Bone marrow (tissue), 2 donors: ENCODE results near the gene IFI44.

Source experiments
- DNase-seq, 2 donors: peaks; one replicate each; lab custom pipeline; 2025; lab: John Stamatoyannopoulos, UW

Gene IFI44

GRCh38 chr1:78652019-78652560, 2.5 kb downstream of the IFI44 start:
- DNase-seq, result no peak

GRCh38 chr1:78658901-78659300, 9.3 kb downstream of the IFI44 start:
- DNase-seq, result no peak

- no peak for DNase-seq
Observed at GRCh38 chr1:78663923-78664322, 14.3 kb downstream of the IFI44 start.

DNA sequence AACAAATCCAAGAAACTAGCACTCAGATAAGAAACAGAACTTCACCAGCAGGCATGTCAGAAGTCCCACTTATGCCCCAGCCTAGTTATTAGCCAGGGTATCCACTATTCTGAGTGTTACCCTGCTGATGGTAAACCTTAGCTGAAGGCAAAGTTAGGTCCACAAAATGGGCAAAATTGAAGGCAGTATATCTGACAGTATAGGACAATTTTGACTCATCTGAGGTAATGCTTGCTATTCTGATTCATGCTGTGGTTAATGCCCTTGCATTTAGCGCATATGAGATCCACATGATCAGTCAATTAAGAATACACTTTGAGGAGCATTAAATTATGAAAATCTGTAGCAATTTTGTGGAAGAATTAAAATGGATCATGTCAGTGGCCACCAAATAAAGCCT, 15.1 kb downstream of the IFI44 start:
- DNase-seq, result no peak

DNA sequence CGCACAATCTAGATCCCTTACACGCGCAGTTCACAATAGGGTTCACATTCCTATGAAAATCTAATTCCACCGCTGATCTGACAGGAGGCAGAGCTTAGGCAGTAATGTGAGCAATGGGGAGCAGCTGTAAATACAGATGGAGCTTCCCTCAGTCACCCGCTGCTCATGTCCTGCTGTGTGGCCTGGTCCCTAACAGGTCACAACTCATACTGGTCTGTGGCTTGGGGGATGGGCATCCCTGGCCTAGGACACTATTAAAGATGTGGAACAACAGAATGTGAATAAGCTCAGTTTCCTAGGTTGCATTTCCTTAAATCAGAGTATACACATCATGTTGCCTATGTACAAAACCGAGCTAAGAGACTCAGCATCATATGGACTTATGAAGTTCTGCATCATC, 16.2 kb downstream of the IFI44 start:
- DNase-seq, result no peak

DNA sequence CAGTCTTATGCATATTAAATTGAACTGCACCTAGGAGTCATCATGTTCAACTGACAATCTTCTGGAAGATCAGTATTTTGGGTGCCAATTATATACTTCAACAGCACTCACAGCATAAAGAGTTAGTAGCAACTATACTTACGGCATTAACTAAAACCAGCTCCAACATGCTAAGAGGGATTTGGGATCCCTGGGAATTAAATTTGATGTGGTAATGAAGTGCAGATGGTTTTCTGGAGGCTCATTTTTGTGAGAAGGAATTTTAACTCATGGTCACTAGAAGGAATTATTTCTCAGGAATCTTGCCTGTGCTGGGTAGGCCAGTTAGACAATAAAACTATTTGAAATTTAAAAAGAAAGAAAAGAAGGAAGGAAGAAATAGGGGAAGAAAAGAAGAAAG, 18.3 kb downstream of the IFI44 start:
- DNase-seq, result no peak

- no peak for DNase-seq
Observed at GRCh38 chr1:78668427-78668826, 18.8 kb downstream of the IFI44 start.

DNA sequence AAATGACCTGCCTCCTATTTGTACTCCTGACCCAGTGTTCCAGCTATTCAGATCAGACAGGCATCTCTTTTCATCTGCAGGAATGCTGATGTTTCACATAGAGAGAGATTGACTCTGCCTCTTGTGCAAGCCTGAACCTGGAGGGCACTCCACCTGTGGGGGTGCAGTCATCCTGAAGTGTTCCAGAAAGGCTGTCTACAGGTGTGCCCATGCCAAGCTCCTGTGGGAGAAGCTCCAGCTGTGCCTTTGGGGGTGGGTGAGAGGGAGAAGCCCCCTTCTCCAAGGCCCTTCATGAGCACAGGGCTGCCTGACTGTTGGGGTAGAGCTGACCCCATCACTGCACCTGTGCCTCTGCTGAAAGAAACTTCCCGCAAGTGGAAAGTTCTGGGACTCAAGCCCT, 22.8 kb downstream of the IFI44 start:
- no peak for DNase-seq

DNA sequence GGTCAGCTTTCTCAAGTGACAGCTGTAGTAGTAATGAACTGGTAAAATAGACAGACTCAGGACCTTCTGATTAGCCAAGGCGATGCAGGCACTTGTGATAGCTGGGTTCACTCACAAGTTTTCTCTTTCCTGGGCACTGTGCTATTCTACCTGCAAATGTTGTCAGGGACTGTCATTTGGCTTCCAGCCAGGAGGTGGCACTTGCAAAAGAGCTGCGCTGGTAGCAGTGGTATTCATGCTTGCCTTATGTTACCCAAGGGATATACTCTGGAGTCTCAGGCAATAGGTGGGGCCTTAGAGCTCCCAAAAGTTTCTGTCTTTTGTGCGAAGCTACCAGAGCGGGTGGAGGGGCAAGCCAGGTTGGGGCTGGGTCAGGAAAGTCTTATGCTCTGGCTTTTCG, 23.5 kb downstream of the IFI44 start:
- no peak for DNase-seq

DNA sequence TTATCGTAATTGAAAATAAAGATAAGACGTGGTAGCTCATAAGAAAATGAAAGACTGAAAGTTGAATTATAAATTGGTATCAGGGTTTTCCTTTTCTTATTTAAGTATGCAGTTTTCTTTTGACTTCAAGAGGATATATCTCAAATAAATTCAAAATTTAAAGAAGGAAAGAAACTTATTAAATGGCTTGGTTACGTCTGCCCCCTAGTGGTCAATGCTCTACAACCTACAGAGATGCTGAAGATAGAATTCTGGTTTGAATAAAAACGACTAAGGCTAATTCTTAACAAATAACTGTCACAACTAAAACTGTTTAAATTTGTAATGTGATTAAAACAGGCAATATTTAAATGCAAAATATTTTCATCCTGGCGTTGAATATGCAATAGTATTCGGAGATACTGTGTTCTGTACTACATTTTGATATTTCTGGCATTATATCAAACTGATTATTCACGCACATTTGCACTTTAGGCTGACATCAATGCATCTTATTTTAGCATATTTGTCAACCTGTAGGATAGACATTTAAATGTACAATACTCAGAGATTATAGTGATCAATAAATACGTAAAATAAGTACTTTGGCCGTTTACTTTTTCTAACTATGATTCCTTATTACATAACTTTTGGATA, 26.8 kb downstream of the IFI44 start:
- DNase-seq, result peak in 1 of 2 donors; percentile 73

DNA sequence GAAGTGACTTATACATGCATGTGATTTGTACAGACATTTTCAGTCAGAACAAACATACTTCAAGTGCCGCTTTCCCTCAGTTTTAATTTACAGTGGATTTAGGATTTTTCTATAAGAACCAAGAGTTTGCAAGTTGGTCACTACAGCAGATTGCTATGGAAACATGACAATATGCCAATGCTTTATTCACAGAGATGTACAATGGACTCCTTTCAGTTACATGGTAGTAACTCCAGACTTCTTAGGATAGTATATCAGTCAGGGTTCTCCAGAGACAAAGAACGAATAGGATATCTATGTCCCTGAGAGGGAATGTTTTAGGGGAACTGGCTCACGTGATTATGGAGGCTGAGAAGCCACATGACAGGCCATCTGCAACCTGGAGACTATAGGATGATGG, 27.4 kb downstream of the IFI44 start:
- no peak for DNase-seq

DNA sequence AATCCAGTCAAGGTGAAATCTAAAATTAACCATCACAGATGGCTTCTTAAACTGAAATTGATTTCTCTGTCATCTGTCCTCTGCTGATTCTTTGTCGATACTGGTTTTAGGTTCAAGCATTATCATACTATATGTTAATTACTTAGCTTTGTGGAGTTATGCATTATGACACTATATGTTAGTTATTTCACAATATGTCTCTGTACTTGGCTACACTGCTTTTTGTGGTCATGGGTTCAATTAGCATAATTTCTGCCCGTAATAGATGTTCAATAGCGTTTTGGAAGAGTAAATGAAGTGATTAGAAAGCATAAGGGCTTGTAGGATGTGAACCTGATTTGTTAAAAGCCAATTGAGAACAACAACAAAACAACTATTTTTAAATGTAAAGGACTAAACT, 28.2 kb downstream of the IFI44 start:
- no peak for DNase-seq

DNA sequence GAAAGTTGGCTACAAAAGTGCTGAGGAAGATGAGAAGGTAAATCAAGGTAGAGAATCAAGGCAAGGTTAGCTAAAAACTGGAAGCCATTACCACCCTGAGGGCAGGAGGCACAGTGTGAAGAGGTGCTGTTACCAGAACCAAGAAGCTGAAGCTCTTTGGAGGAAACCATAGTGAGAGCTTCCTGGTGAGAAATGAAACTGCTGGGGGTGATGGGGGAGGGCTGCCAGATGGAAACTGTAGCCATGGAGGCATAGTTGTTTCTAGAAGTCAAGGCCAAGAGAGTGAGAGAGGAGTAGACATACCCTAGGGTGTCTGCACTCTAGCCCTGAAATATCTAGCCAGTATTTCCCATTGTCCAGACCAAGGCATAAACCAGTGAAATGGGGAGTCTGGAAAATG, 28.7 kb downstream of the IFI44 start:
- peak in 1 of 2 donors; percentile 19 for DNase-seq

GRCh38 chr1:78681265-78681664, 31.6 kb downstream of the IFI44 start:
- DNase-seq, result no peak

- no peak for DNase-seq
Observed at GRCh38 chr1:78682496-78682895, 32.9 kb downstream of the IFI44 start.

- no peak for DNase-seq
Observed at GRCh38 chr1:78683079-78683478, 33.4 kb downstream of the IFI44 start.

DNA sequence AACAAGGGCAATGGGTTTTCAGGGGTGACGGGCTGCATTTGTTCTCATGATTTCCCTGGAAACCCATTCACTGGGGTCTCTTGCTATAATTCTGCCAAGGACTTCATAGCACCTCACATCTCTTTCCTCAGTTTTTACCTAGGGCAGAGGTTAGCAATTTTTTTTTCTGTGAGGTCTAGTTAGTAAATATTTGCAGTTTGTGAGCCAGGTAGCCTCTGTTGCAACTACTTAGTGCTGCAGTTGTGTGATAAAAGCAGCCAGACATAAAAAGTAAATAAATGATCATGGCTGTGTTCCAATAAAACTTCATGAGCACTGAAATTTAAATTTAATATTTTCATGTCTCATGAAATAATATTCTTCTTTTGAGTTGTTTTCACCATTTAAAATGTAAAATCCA, 37.7 kb downstream of the IFI44 start:
- no peak for DNase-seq

- DNase-seq, result no peak
Observed at GRCh38 chr1:78687914-78688313, 38.3 kb downstream of the IFI44 start.

- DNase-seq, result no peak
Observed at GRCh38 chr1:78688697-78689096, 39.1 kb downstream of the IFI44 start.

DNA sequence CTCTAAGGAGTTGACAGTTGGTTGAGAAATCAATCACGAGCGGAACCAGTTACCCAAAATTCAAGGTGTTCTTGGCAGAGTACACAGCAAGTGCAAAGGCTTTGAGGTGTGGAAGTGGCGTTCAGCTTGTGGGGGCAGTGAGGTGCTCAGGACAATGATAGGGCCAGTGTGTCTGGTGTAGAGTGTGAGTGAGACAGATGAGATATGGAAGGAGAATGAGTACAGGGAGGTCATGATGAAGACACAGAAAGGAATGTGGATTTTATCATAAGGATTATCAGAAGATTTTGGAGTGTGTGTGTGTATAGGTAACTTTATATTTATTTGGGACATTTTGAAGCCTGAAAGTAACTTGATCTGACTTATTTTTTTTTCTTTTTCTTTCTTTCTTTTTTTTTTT, 40.9 kb downstream of the IFI44 start:
- DNase-seq, result no peak

GRCh38 chr1:78691995-78692747, 42.5 kb downstream of the IFI44 start:
- no peak for DNase-seq

GRCh38 chr1:78699813-78700212, 50.2 kb downstream of the IFI44 start:
- DNase-seq, result no peak

DNA sequence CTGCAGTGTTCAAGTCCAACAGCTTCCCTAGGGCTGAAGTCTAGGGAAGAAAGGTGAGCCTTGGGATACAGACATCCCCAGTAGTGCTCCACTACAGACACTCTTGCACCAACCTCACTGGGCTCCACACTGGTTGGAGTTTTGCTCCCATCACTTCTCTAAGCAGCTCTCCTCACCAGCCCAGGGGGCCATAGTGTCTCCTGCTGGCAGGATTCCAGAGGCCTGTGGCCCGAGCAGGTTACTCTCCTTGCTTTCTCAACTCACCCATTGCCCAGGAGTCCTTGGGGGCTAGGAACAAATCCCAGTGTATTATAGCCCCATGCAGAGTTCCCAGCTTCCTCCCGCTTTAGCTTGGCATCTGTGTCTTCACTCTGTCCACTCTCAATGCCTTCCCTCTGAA, 52.8 kb downstream of the IFI44 start:
- no peak for DNase-seq

DNA sequence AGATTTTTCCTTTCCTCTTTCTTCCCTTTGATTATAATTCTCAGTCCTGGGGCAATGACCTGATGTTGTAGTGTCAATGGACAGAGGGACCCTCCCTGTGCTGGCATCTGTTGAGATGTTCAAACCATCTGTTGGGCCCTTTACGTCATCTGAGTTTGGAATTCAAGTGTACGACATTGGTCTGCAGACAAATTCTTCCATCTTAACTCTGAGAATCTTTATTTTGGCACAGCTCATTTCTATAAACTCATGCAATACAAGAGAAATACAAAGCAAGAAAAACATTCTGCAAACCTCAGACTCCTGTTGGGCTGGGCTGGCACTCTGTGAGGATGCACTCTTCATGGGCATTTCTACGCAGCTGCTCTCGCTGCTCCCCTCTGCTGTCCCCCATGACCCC, 54.2 kb downstream of the IFI44 start:
- no peak for DNase-seq
